K562 treated with DMSO at 1 percent for 24 hours (cell line): ENCODE data around the gene TECTB. TPM values are rescaled to one million over a fixed set of nuclear protein-coding genes. Genes with fewer than 3 reads are reported as not detected.

Experiments used
- total RNA-seq: library from RNA; unstranded; fragments of 300-600 nt; gene quantifications from 2 replicates; pipeline ENCODE4 v1.2.3, GENCODE V29; 2022; ENCODE audit warnings: low read depth; ENCODE audit not compliant: insufficient read depth

TECTB gene
- not detected in 2 replicates for total RNA-seq

DNA sequence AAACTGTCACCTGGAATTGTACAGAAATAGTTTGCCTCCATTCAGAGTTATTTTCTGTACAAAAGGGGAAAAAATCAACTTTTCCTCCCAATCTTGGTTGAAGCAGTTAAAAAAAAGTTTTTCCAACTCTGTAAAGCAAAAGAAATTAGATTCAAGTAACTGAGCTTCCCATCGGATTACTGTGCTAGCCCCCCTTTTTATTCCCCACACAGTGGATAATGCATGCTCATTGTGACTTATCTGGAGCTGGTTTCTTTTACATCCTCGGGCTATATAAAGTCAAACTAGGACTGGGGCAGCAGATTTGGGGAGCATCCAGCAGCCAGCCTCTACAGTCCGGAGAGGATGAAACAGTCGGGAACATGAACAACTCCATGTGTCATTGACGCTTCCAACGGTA lies at the start of gene TECTB:
TSS of gene TECTB (plus strand) at position 301 of the 400 bp plus-strand sequence. CDS start 335 bp downstream, outside the sequence.

Other genes with a start within 250 kb of the TECTB start
- gene GPAM, start 99.6 kb upstream of the TECTB start, total RNA-seq, result 1.6 and 2.4 TPM in 2 replicates
- gene ACSL5, start 90.7 kb downstream of the TECTB start, total RNA-seq, result 0.52 and 1.1 TPM in 2 replicates
- 4.5 and 5.0 TPM in 2 replicates for gene ZDHHC6, start 163.5 kb downstream of the TECTB start, total RNA-seq
- 5.5 and 7.9 TPM in 2 replicates for gene VTI1A, start 163.8 kb downstream of the TECTB start, total RNA-seq